Measurements from ENCODE around the gene LRRTM4. TPM values are rescaled to one million over a fixed set of nuclear protein-coding genes. Genes with fewer than 3 reads are reported as not detected.

LRRTM4 gene
- total and polyA plus RNA-seq, 2 donors (not counting 1 experiment from before 2014, with no cell fraction given): not detected

- H3K27ac Mint-ChIP-seq: no peak overlapping the region
- no peak for ATAC-seq (ENCODE audit: low read depth)
- POLR2A ChIA-PET: no interaction called here
- H3K4me1 Mint-ChIP-seq: no peaks in the 10 kb centered on the region
- no peak overlapping the region for H3K4me3 Mint-ChIP-seq
- intact Hi-C loops (cut with micrococcal nuclease): no loop called here
- Histone ChIP-seq H3K36me3 (replicated peaks in 1 of 2; ENCODE audit: control extremely low read depth in 1 of 2, control insufficient read depth in 1 of 2, extremely low read depth in 1 of 2, insufficient read depth in 2 of 2, low read length in 1 of 2) (no peaks in the 10 kb centered on the region), H3K9me3 (ENCODE audit: control extremely low read depth in 1 of 3, control insufficient read depth in 2 of 3, insufficient read depth in 1 of 3, low read length in 2 of 3) (no peaks in the 10 kb centered on the region), H3K4me1 (ENCODE audit: control insufficient read depth in 2 of 2, insufficient read depth in 2 of 2, low read length in 2 of 2) (no peaks in the 10 kb centered on the region), H4K20me1 (ENCODE audit: control insufficient read depth, insufficient read depth, low read length, poor library complexity, severe bottlenecking) (no peaks in the 10 kb centered on the region), H3K79me2 (ENCODE audit: control insufficient read depth, insufficient read depth, low read length) (no peaks in the 10 kb centered on the region), H3K4me3 (ENCODE audit: control extremely low read depth in 1 of 5, extremely low read depth in 1 of 5, insufficient read depth in 1 of 5, low read depth in 2 of 5, low read length in 4 of 5) (no peak overlapping the region), H3K9ac (ENCODE audit: low read length) (no peak overlapping the region), H3K27me3 (replicated peaks in 1 of 4; ENCODE audit: control extremely low read depth in 1 of 4, control insufficient read depth in 3 of 4, insufficient read depth in 4 of 4, low read length in 3 of 4) (no peaks in the 10 kb centered on the region), H3K4me2 (replicated peaks; ENCODE audit: low read depth, low read length, poor library complexity, severe bottlenecking) (no peak overlapping the region), H3K27ac (ENCODE audit: low read length in 2 of 2) (no peak overlapping the region), H2AFZ (ENCODE audit: insufficient read depth, low read depth, low read length, poor library complexity, severe bottlenecking) (no peak overlapping the region)
- TF ChIP-seq EZH2 (IDR thresholded peaks at IDR 0.05; ENCODE audit: borderline replicate concordance, insufficient read depth, low read depth, low read length, poor library complexity, severe bottlenecking) (no peak), CTCF (IDR thresholded peaks at IDR 0.05) (no peak)
- DNase-seq: no peak
- CTCF ChIA-PET: no interaction called here
- no peaks in the 10 kb centered on the region for H3K27me3 Mint-ChIP-seq
- peaks cover 4% of the 10 kb centered on the region for H3K9me3 Mint-ChIP-seq (ENCODE audit: insufficient read depth)
Observed at GRCh38 chr2:76928026-76928425, 594.1 kb downstream of the LRRTM4 start.

- ATAC-seq (ENCODE audit: low read depth) (no peak), DNase-seq (no peak)
- H3K4me2 ChIP-seq (replicated peaks; ENCODE audit: low read depth, low read length, poor library complexity, severe bottlenecking): no peak overlapping the region
- intact Hi-C loops (cut with micrococcal nuclease): no loop called here
- no peak for TF ChIP-seq CTCF (IDR thresholded peaks at IDR 0.05)
- TF ChIP-seq EZH2 (IDR thresholded peaks at IDR 0.05; ENCODE audit: borderline replicate concordance, insufficient read depth, low read depth, low read length, poor library complexity, severe bottlenecking): no peak
- H3K4me1 ChIP-seq (ENCODE audit: control insufficient read depth in 2 of 2, insufficient read depth in 2 of 2, low read length in 2 of 2): no peaks in the 10 kb centered on the region
- H3K9ac ChIP-seq (ENCODE audit: low read length): no peak overlapping the region
- CTCF ChIA-PET: no interaction called here
- POLR2A ChIA-PET: no interaction called here
- no peak overlapping the region for H3K4me3 ChIP-seq (ENCODE audit: control extremely low read depth in 1 of 5, extremely low read depth in 1 of 5, insufficient read depth in 1 of 5, low read depth in 2 of 5, low read length in 4 of 5)
- Mint-ChIP-seq H3K27ac (no peak overlapping the region), H3K27me3 (no peaks in the 10 kb centered on the region), H3K4me1 (no peaks in the 10 kb centered on the region), H3K9me3 (ENCODE audit: insufficient read depth) (peaks cover 7% of the 10 kb centered on the region), H3K4me3 (no peak overlapping the region)
- WGBS (ENCODE audit: insufficient coverage): 100% methylated on average over 1 of the region's 2 CpGs
- H3K36me3 ChIP-seq (replicated peaks in 1 of 2; ENCODE audit: control extremely low read depth in 1 of 2, control insufficient read depth in 1 of 2, extremely low read depth in 1 of 2, insufficient read depth in 2 of 2, low read length in 1 of 2): no peaks in the 10 kb centered on the region
- no peaks in the 10 kb centered on the region for H3K9me3 ChIP-seq (ENCODE audit: control extremely low read depth in 1 of 3, control insufficient read depth in 2 of 3, insufficient read depth in 1 of 3, low read length in 2 of 3)
- no peaks in the 10 kb centered on the region for H4K20me1 ChIP-seq (ENCODE audit: control insufficient read depth, insufficient read depth, low read length, poor library complexity, severe bottlenecking)
- H3K27ac ChIP-seq (ENCODE audit: low read length in 2 of 2): no peak overlapping the region
- no peak overlapping the region for H2AFZ ChIP-seq (ENCODE audit: insufficient read depth, low read depth, low read length, poor library complexity, severe bottlenecking)
- H3K79me2 ChIP-seq (ENCODE audit: control insufficient read depth, insufficient read depth, low read length): no peaks in the 10 kb centered on the region
- H3K27me3 ChIP-seq (replicated peaks in 1 of 4; ENCODE audit: control extremely low read depth in 1 of 4, control insufficient read depth in 3 of 4, insufficient read depth in 4 of 4, low read length in 3 of 4): no peaks in the 10 kb centered on the region
Observed at GRCh38 chr2:76921006-76921405, 601.2 kb downstream of the LRRTM4 start.
